ENCODE measurements around the gene NAA40. TPM values are rescaled to one million over a fixed set of nuclear protein-coding genes. Genes with fewer than 3 reads are reported as not detected.

NAA40 gene
- total RNA-seq, 1 donor from 2014 or later, result 48.2 TPM

- DNase-seq (ENCODE audit: low spot score), result no peak
- H3K36me3 Mint-ChIP-seq (ENCODE audit: low read depth, unreplicated experiment), result peaks cover 36% of the 10 kb centered on the region
Observed at GRCh38 chr11:63896071-63896470, 42.7 kb upstream of the NAA40 start.

GRCh38 chr11:63897459-63898146, 41.2 kb upstream of the NAA40 start:
- Mint-ChIP-seq H3K4me1 (ENCODE audit: unreplicated experiment) (peaks cover 8% of the 10 kb centered on the region), H3K9me3 (ENCODE audit: unreplicated experiment) (no peaks in the 10 kb centered on the region), H3K36me3 (ENCODE audit: low read depth, unreplicated experiment) (peaks cover 46% of the 10 kb centered on the region), H3K27ac (ENCODE audit: unreplicated experiment) (no peak overlapping the region), H3K27me3 (ENCODE audit: unreplicated experiment) (peaks cover 6% of the 10 kb centered on the region), H3K4me3 (ENCODE audit: unreplicated experiment) (no peak overlapping the region)
- no peak for DNase-seq (ENCODE audit: low spot score)
- no peak for TF ChIP-seq CTCF (IDR thresholded peaks at IDR 0.05; ENCODE audit: unreplicated experiment)

More at GRCh38 chr11:63896071-63896470, 42.7 kb upstream of the NAA40 start:
- Mint-ChIP-seq H3K9me3 (ENCODE audit: unreplicated experiment) (no peaks in the 10 kb centered on the region), H3K4me1 (ENCODE audit: unreplicated experiment) (peaks cover 18% of the 10 kb centered on the region), H3K4me3 (ENCODE audit: unreplicated experiment) (peak overlapping the region; percentile 29), H3K27ac (ENCODE audit: unreplicated experiment) (no peak overlapping the region), H3K27me3 (ENCODE audit: unreplicated experiment) (peaks cover 4% of the 10 kb centered on the region)
- TF ChIP-seq CTCF (IDR thresholded peaks at IDR 0.05; ENCODE audit: unreplicated experiment), result no peak

GRCh38 chr11:63901660-63902059, 37.1 kb upstream of the NAA40 start:
- Mint-ChIP-seq H3K9me3 (ENCODE audit: unreplicated experiment) (no peaks in the 10 kb centered on the region), H3K36me3 (ENCODE audit: low read depth, unreplicated experiment) (peaks cover 58% of the 10 kb centered on the region), H3K4me1 (ENCODE audit: unreplicated experiment) (peaks cover 2% of the 10 kb centered on the region), H3K27me3 (ENCODE audit: unreplicated experiment) (peaks cover 10% of the 10 kb centered on the region), H3K27ac (ENCODE audit: unreplicated experiment) (no peak overlapping the region), H3K4me3 (ENCODE audit: unreplicated experiment) (no peak overlapping the region)
- DNase-seq (ENCODE audit: low spot score), result no peak
- TF ChIP-seq CTCF (IDR thresholded peaks at IDR 0.05; ENCODE audit: unreplicated experiment), result no peak

GRCh38 chr11:63903884-63904283, 34.9 kb upstream of the NAA40 start:
- peaks cover 45% of the 10 kb centered on the region for H3K36me3 Mint-ChIP-seq (ENCODE audit: low read depth, unreplicated experiment)
- no peaks in the 10 kb centered on the region for H3K9me3 Mint-ChIP-seq (ENCODE audit: unreplicated experiment)
- no peak overlapping the region for H3K27ac Mint-ChIP-seq (ENCODE audit: unreplicated experiment)
- peaks cover 9% of the 10 kb centered on the region for H3K4me1 Mint-ChIP-seq (ENCODE audit: unreplicated experiment)
- H3K27me3 Mint-ChIP-seq (ENCODE audit: unreplicated experiment), result peaks cover 11% of the 10 kb centered on the region
- DNase-seq (ENCODE audit: low spot score), result no peak
- peak overlapping the region; percentile 70 for H3K4me3 Mint-ChIP-seq (ENCODE audit: unreplicated experiment)
- no peak for TF ChIP-seq CTCF (IDR thresholded peaks at IDR 0.05; ENCODE audit: unreplicated experiment)

- Mint-ChIP-seq H3K27me3 (ENCODE audit: unreplicated experiment) (peaks cover 9% of the 10 kb centered on the region), H3K4me1 (ENCODE audit: unreplicated experiment) (peaks cover 9% of the 10 kb centered on the region), H3K9me3 (ENCODE audit: unreplicated experiment) (no peaks in the 10 kb centered on the region), H3K36me3 (ENCODE audit: low read depth, unreplicated experiment) (peaks cover 36% of the 10 kb centered on the region), H3K27ac (ENCODE audit: unreplicated experiment) (no peak overlapping the region), H3K4me3 (ENCODE audit: unreplicated experiment) (no peak overlapping the region)
- no peak for TF ChIP-seq CTCF (IDR thresholded peaks at IDR 0.05; ENCODE audit: unreplicated experiment)
- DNase-seq (ENCODE audit: low spot score), result no peak
Observed at GRCh38 chr11:63904743-63905142, 34.1 kb upstream of the NAA40 start.

Data from endothelial cell (in vitro differentiated cells).